HL-60 (cell line): ENCODE measurements around the gene SAMD9L.

Source experiments
- DNase-seq, 2 experiments: peaks; one replicate each; pipeline ENCODE4 v3.0.0-alpha.2; 2010 to 2020; ENCODE audit warnings: low read depth in 1 of 2, low spot score in 1 of 2
- H3K27ac ChIP-seq: fragments of 250-450 bp; sonication (Bioruptor Pico); replicated peaks from 2 replicates; pipeline ENCODE4 v1.5.1; 2020; ENCODE audit warnings: mild to moderate bottlenecking, moderate library complexity
- H3K27me3 ChIP-seq: fragments of 250-450 bp; sonication (Bioruptor Pico); 2 replicates; pipeline ENCODE4 v1.5.1; 2021; ENCODE audit warnings: mild to moderate bottlenecking, moderate library complexity; ENCODE audit not compliant: insufficient read depth, poor library complexity, severe bottlenecking
- H3K4me3 ChIP-seq: replicated peaks from 2 replicates; pipeline ENCODE4 v1.5.1; 2011; ENCODE audit warnings: mild to moderate bottlenecking, control low read depth, low read length; ENCODE audit not compliant: insufficient read depth
- GABPA ChIP-seq: IDR thresholded peaks from 2 replicates; pipeline ENCODE4 v1.6.1; 2012; ENCODE audit warnings: low read depth
- POLR2AphosphoS5 ChIP-seq: IDR thresholded peaks from 2 replicates; pipeline ENCODE4 v1.6.1; 2012; ENCODE audit warnings: low read depth
- SPI1 ChIP-seq: IDR thresholded peaks from 2 replicates; pipeline ENCODE4 v1.6.1; 2012; ENCODE audit warnings: low read depth, mild to moderate bottlenecking, borderline replicate concordance
- TF ChIP-seq, protein P1 (sequence below): IDR thresholded peaks from one replicate; pipeline ENCODE4 v1.5.1; 2011; ENCODE audit warnings: low read length, control low read depth, inconsistent platforms; ENCODE audit not compliant: insufficient read depth
- TF ChIP-seq, protein P2 (sequence below): IDR thresholded peaks from 2 replicates; pipeline ENCODE4 v1.6.1; 2012; ENCODE audit warnings: low read depth; ENCODE audit not compliant: insufficient replicate concordance

The SAMD9L gene

DNA sequence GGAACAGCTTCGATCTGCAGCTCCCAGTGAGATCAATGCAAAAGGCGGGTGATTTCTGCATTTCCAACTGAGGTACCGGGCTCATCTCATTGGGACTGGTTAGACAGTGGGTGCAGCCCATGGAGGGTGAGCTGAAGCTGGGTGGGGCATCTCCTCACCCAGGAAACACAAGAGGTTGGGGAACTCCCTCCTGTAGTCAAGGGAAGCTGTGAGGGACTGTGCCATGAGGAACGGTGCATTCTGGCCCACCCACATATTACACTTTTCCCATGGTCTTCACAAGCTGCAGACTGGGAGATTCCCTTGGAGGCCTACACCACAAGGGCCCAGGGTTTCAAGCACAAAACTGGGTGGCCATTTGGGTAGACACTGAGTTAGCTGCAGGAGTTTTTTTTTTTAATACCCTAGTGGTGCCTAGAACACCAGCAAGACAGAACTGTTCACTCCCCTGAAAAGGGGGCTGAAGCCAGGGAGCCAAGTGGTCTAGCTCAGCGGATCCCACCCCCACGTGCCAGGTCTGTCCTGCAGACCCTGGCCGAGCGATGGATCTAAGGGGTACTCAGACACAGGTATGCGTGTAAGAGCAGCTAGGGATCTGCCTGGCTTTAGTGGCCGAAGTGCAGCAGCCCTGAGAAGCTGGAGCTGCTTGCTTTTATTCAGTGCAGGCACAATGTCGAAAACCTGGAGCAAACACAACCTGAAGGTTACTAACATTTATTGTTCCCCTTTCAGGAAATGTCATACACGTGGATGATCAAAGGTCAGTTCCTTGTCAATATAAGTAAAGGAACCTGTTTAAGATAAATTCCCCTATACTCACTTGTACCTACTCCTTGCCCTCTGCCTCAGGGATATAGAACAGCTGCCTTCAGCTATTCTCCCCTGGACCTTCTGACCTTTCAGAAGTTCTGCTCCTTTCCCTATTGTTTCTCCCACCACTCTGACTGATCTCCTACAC, 27.3 kb downstream of the SAMD9L start:
- TF ChIP-seq, protein P1, sequence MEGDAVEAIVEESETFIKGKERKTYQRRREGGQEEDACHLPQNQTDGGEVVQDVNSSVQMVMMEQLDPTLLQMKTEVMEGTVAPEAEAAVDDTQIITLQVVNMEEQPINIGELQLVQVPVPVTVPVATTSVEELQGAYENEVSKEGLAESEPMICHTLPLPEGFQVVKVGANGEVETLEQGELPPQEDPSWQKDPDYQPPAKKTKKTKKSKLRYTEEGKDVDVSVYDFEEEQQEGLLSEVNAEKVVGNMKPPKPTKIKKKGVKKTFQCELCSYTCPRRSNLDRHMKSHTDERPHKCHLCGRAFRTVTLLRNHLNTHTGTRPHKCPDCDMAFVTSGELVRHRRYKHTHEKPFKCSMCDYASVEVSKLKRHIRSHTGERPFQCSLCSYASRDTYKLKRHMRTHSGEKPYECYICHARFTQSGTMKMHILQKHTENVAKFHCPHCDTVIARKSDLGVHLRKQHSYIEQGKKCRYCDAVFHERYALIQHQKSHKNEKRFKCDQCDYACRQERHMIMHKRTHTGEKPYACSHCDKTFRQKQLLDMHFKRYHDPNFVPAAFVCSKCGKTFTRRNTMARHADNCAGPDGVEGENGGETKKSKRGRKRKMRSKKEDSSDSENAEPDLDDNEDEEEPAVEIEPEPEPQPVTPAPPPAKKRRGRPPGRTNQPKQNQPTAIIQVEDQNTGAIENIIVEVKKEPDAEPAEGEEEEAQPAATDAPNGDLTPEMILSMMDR: no peak
- TF ChIP-seq SPI1: no peak
- no peak for TF ChIP-seq GABPA
- TF ChIP-seq, protein P2, sequence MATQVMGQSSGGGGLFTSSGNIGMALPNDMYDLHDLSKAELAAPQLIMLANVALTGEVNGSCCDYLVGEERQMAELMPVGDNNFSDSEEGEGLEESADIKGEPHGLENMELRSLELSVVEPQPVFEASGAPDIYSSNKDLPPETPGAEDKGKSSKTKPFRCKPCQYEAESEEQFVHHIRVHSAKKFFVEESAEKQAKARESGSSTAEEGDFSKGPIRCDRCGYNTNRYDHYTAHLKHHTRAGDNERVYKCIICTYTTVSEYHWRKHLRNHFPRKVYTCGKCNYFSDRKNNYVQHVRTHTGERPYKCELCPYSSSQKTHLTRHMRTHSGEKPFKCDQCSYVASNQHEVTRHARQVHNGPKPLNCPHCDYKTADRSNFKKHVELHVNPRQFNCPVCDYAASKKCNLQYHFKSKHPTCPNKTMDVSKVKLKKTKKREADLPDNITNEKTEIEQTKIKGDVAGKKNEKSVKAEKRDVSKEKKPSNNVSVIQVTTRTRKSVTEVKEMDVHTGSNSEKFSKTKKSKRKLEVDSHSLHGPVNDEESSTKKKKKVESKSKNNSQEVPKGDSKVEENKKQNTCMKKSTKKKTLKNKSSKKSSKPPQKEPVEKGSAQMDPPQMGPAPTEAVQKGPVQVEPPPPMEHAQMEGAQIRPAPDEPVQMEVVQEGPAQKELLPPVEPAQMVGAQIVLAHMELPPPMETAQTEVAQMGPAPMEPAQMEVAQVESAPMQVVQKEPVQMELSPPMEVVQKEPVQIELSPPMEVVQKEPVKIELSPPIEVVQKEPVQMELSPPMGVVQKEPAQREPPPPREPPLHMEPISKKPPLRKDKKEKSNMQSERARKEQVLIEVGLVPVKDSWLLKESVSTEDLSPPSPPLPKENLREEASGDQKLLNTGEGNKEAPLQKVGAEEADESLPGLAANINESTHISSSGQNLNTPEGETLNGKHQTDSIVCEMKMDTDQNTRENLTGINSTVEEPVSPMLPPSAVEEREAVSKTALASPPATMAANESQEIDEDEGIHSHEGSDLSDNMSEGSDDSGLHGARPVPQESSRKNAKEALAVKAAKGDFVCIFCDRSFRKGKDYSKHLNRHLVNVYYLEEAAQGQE: no peak
- no peak for TF ChIP-seq POLR2AphosphoS5
- Histone ChIP-seq H3K27ac (no peak overlapping the region), H3K27me3 (no peaks in the 10 kb centered on the region), H3K4me3 (no peak overlapping the region)
- DNase-seq: no peak

DNA sequence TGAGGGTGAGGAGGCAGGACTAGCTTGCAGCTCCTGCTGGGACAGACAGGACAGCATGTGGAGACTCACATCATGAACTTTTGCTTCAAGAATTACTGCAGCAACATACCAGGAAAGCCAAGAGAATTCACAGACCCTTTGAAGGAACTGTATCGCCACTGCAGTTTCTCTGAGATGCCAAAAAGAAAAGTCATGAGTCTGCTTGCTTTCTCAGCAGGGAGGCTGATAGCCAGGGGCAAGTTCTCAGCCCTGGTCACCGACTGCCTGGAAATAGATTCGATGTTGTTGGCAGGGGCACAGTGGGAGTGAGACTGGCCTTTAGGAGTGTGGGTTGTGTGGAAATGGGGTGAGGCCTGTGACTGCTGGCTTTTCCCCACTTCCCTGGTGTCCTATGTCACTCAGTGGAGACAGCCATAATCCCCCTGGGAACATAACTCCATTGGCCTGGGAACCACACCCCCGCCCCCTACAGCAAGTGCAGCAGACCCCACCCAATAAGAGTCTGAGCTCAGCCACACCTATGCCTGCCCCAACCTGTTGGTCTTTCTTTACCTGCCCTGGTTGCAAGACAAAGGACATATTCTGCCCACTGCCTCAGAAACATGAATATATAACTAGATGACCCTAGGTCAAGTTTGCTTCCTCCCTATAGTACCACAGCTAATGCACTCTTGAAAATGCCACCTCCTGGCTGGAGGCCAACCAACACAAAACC, 28.8 kb downstream of the SAMD9L start:
- Histone ChIP-seq H3K27ac (no peak overlapping the region), H3K27me3 (no peaks in the 10 kb centered on the region), H3K4me3 (no peak overlapping the region)
- no peak for DNase-seq
- TF ChIP-seq, protein P2: no peak
- TF ChIP-seq SPI1 (no peak), POLR2AphosphoS5 (no peak), GABPA (no peak)
- TF ChIP-seq, protein P1: no peak

DNA sequence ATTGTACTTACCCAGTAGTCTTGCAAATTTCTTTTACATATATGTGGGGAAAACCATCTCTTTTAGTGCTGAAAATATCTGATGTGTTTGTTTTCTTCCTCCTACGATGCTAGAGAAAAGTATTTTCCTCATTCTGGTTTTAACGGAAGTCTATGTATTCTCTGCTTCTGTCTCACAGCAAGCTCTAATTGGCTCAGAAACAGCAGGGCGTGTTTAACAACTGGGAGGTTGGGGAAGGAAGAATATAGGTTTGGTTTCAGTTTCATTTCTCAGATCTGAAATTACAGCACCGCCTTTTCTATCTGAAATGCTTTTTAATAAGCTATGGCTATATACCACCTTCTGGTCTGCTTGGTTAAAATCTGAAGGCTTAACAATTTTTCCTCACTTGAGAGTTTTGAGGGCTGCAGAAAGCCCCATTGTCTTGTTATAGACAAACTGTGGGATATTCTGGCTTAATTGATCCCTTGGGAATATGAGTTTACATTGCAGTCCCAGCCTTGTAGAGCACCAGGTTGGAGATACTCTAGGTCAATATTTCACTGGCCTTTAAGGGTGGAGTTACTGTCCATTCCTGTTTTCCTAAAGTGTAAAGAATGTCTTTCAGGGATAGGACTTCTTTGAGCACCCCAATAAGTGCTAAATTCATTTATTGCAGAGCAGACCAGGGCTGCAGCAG, 30.2 kb downstream of the SAMD9L start, which contains the start of gene SAMD9:
TSS of gene SAMD9 (minus strand) at position 128 of the 679 bp plus-strand sequence. CDS start 11,882 bp downstream, outside the sequence.
- Histone ChIP-seq H3K4me3 (peak within 1 kb of the TSS; percentile 45), H3K27ac (peak within 1 kb of the TSS; percentile 82), H3K27me3 (no peaks in the 10 kb centered on the region)
- peak; percentile 8 to 84 for DNase-seq
- TF ChIP-seq, protein P2: no peak
- peak; percentile 53; the same call in 1 of the 2 replicates for TF ChIP-seq SPI1
